A549 (cell line): ENCODE measurements around the gene MADCAM1.

ENCODE experiments used
- CBX8 ChIP-seq: fragments of 200-600 bp; sonication (generic); IDR thresholded peaks from 2 replicates; pipeline ENCODE4 v1.6.1; 2016
- CTCF ChIP-seq: fragments of >200 bp; sonication (Bioruptor Twin); formaldehyde crosslinking; IDR thresholded peaks from 3 replicates; pipeline ENCODE4 v1.5.1; 2016
- JUN ChIP-seq, 2 experiments: fragments of >200 bp; sonication (Bioruptor Twin); formaldehyde crosslinking; IDR thresholded peaks; 2 replicates in 1 of 2; 3 replicates in 1 of 2; pipeline ENCODE4 v1.6.1; 2016 to 2017
- MAFK ChIP-seq: fragments of 450-650 bp; IDR thresholded peaks from 2 replicates; pipeline ENCODE4 v1.6.1; 2014; ENCODE audit not compliant: partially characterized antibody
- MAX ChIP-seq: IDR thresholded peaks from 2 replicates; pipeline ENCODE4 v1.6.1; 2012
- USF2 ChIP-seq: fragments of 450-650 bp; IDR thresholded peaks from 2 replicates; pipeline ENCODE4 v1.6.1; 2014; ENCODE audit warnings: antibody characterized with exemption

- TF ChIP-seq MAX (no peak), JUN (IDR thresholded peaks at IDR 0.05) (no peak), USF2 (no peak), MAFK (no peak), CTCF (no peak), CBX8 (no peak)
Observed at GRCh38 chr19:517721-518597, 21.7 kb downstream of the MADCAM1 start.
